ENCODE results near the gene CCDC51. TPM values are rescaled to one million over a fixed set of nuclear protein-coding genes. Genes with fewer than 3 reads are reported as not detected.

CCDC51 gene
- total and polyA plus RNA-seq, 2 of the 13 experiments (the other 11 are each of a cell fraction or from before 2014, with no cell fraction given): 18.1 to 29.4 TPM

- no peak for TF ChIP-seq PBX3 (CRISPR knock-in tag; IDR thresholded peaks at IDR 0.05; ENCODE audit: borderline replicate concordance)
- TF ChIP-seq THYN1 (CRISPR knock-in tag; IDR thresholded peaks at IDR 0.05; ENCODE audit: borderline replicate concordance, low read depth): no peak
- TF ChIP-seq, protein P1, sequence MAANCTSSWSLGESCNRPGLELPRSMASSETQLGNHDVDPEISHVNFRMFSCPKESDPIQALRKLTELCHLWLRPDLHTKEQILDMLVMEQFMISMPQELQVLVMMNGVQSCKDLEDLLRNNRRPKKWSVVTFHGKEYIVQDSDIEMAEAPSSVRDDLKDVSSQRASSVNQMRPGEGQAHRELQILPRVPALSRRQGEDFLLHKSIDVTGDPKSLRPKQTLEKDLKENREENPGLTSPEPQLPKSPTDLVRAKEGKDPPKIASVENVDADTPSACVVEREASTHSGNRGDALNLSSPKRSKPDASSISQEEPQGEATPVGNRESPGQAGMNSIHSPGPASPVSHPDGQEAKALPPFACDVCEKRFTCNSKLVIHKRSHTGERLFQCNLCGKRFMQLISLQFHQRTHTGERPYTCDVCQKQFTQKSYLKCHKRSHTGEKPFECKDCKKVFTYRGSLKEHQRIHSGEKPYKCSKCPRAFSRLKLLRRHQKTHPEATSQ (CRISPR knock-in tag; IDR thresholded peaks at IDR 0.05; ENCODE audit: borderline replicate concordance): no peak
- TF ChIP-seq, protein P2, sequence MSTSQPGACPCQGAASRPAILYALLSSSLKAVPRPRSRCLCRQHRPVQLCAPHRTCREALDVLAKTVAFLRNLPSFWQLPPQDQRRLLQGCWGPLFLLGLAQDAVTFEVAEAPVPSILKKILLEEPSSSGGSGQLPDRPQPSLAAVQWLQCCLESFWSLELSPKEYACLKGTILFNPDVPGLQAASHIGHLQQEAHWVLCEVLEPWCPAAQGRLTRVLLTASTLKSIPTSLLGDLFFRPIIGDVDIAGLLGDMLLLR (CRISPR knock-in tag; IDR thresholded peaks at IDR 0.05): no peak
- TF ChIP-seq CAMTA2 (CRISPR knock-in tag; IDR thresholded peaks at IDR 0.05; ENCODE audit: borderline replicate concordance): no peak; the same call in 1 of the 2 replicates
- TF ChIP-seq NFKB2 (CRISPR knock-in tag; IDR thresholded peaks at IDR 0.05; ENCODE audit: borderline replicate concordance): peak; percentile 47; the same call in 1 of the 2 replicates
- TF ChIP-seq NFE2 (CRISPR knock-in tag; IDR thresholded peaks at IDR 0.05): no peak
- TF ChIP-seq RORA (CRISPR knock-in tag; IDR thresholded peaks at IDR 0.05): no peak
- TF ChIP-seq ZNF446 (CRISPR knock-in tag; IDR thresholded peaks at IDR 0.05): no peak
- TF ChIP-seq, protein P3, sequence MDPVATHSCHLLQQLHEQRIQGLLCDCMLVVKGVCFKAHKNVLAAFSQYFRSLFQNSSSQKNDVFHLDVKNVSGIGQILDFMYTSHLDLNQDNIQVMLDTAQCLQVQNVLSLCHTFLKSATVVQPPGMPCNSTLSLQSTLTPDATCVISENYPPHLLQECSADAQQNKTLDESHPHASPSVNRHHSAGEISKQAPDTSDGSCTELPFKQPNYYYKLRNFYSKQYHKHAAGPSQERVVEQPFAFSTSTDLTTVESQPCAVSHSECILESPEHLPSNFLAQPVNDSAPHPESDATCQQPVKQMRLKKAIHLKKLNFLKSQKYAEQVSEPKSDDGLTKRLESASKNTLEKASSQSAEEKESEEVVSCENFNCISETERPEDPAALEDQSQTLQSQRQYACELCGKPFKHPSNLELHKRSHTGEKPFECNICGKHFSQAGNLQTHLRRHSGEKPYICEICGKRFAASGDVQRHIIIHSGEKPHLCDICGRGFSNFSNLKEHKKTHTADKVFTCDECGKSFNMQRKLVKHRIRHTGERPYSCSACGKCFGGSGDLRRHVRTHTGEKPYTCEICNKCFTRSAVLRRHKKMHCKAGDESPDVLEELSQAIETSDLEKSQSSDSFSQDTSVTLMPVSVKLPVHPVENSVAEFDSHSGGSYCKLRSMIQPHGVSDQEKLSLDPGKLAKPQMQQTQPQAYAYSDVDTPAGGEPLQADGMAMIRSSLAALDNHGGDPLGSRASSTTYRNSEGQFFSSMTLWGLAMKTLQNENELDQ (CRISPR knock-in tag; IDR thresholded peaks at IDR 0.05; ENCODE audit: borderline replicate concordance): no peak
- 0 out of 2 replicates have a peak, but pooled peaks have one; percentile 68 for TF ChIP-seq ZNF430 (CRISPR knock-in tag; IDR thresholded peaks at IDR 0.05)
- TF ChIP-seq, protein P4, sequence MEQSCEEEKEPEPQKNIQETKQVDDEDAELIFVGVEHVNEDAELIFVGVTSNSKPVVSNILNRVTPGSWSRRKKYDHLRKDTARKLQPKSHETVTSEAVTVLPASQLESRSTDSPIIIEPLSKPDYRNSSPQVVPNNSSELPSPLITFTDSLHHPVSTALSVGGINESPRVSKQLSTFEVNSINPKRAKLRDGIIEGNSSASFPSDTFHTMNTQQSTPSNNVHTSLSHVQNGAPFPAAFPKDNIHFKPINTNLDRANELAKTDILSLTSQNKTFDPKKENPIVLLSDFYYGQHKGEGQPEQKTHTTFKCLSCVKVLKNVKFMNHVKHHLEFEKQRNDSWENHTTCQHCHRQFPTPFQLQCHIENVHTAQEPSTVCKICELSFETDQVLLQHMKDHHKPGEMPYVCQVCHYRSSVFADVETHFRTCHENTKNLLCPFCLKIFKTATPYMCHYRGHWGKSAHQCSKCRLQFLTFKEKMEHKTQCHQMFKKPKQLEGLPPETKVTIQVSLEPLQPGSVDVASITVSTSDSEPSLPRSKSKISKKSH (CRISPR knock-in tag; IDR thresholded peaks at IDR 0.05; ENCODE audit: borderline replicate concordance): no peak
- TF ChIP-seq, protein P5, sequence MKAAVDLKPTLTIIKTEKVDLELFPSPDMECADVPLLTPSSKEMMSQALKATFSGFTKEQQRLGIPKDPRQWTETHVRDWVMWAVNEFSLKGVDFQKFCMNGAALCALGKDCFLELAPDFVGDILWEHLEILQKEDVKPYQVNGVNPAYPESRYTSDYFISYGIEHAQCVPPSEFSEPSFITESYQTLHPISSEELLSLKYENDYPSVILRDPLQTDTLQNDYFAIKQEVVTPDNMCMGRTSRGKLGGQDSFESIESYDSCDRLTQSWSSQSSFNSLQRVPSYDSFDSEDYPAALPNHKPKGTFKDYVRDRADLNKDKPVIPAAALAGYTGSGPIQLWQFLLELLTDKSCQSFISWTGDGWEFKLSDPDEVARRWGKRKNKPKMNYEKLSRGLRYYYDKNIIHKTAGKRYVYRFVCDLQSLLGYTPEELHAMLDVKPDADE (CRISPR knock-in tag; IDR thresholded peaks at IDR 0.05): no peak
- TF ChIP-seq, protein P6, sequence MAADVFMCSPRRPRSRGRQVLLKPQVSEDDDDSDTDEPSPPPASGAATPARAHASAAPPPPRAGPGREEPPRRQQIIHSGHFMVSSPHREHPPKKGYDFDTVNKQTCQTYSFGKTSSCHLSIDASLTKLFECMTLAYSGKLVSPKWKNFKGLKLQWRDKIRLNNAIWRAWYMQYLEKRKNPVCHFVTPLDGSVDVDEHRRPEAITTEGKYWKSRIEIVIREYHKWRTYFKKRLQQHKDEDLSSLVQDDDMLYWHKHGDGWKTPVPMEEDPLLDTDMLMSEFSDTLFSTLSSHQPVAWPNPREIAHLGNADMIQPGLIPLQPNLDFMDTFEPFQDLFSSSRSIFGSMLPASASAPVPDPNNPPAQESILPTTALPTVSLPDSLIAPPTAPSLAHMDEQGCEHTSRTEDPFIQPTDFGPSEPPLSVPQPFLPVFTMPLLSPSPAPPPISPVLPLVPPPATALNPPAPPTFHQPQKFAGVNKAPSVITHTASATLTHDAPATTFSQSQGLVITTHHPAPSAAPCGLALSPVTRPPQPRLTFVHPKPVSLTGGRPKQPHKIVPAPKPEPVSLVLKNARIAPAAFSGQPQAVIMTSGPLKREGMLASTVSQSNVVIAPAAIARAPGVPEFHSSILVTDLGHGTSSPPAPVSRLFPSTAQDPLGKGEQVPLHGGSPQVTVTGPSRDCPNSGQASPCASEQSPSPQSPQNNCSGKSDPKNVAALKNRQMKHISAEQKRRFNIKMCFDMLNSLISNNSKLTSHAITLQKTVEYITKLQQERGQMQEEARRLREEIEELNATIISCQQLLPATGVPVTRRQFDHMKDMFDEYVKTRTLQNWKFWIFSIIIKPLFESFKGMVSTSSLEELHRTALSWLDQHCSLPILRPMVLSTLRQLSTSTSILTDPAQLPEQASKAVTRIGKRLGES (CRISPR knock-in tag; IDR thresholded peaks at IDR 0.05; ENCODE audit: borderline replicate concordance): no peak
- TF ChIP-seq ZNF773 (CRISPR knock-in tag; IDR thresholded peaks at IDR 0.05; ENCODE audit: borderline replicate concordance): no peak
- no peak for TF ChIP-seq ATRX (CRISPR knock-in tag; IDR thresholded peaks at IDR 0.05; ENCODE audit: borderline replicate concordance)
Observed at GRCh38 chr3:48472923-48473616, 33.2 kb upstream of the CCDC51 start (continued).

Data from HepG2 (cell line).